ENCODE results near the gene TMUB1. TPM values are rescaled to one million over a fixed set of nuclear protein-coding genes. Genes with fewer than 3 reads are reported as not detected.

TMUB1 gene
- total and polyA plus RNA-seq, 9 of the 15 experiments (the other 6 are each of a cell fraction or from before 2014, with no cell fraction given): 0.14 to 241 (median 74.1) TPM

DNA sequence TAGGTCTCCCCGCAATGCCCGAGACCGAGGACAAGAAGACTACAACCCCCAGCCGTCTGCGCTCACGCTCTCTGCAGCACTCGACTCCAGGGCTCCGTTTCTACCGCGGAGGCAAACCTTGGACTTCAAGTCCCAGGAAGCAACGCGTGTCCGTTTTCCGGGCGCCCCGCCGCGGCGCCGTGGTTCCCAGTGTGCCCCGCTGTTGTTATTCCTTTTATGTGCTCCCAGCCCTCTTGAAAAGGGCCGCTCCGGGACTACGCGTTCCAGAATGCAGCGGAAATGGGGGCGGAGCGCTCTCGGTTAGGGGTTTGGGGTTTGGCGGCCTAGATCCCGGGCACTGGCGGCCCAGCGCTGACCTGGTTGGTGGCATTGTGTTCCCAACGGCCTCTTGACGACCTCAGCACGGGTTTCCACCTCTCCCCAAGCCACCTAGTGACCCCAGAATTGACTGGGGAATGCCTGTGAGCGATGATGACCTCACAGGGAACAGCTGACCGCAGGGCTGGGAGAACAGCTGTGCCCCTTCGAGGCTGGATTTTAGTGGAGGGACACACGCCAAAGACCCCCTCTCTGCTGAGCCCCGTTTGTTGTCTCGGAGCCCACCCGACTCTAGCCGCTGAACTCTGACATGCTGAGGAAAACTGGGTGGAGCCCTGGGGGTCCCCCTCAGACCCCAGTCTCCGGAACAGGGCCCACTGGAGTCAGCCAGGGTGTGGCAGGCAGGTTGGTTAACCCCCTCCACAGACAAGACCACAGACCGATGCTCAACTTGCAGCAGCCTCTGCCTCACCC is 25.1 kb downstream of the TMUB1 start (continued):
- TF ChIP-seq, protein P1, sequence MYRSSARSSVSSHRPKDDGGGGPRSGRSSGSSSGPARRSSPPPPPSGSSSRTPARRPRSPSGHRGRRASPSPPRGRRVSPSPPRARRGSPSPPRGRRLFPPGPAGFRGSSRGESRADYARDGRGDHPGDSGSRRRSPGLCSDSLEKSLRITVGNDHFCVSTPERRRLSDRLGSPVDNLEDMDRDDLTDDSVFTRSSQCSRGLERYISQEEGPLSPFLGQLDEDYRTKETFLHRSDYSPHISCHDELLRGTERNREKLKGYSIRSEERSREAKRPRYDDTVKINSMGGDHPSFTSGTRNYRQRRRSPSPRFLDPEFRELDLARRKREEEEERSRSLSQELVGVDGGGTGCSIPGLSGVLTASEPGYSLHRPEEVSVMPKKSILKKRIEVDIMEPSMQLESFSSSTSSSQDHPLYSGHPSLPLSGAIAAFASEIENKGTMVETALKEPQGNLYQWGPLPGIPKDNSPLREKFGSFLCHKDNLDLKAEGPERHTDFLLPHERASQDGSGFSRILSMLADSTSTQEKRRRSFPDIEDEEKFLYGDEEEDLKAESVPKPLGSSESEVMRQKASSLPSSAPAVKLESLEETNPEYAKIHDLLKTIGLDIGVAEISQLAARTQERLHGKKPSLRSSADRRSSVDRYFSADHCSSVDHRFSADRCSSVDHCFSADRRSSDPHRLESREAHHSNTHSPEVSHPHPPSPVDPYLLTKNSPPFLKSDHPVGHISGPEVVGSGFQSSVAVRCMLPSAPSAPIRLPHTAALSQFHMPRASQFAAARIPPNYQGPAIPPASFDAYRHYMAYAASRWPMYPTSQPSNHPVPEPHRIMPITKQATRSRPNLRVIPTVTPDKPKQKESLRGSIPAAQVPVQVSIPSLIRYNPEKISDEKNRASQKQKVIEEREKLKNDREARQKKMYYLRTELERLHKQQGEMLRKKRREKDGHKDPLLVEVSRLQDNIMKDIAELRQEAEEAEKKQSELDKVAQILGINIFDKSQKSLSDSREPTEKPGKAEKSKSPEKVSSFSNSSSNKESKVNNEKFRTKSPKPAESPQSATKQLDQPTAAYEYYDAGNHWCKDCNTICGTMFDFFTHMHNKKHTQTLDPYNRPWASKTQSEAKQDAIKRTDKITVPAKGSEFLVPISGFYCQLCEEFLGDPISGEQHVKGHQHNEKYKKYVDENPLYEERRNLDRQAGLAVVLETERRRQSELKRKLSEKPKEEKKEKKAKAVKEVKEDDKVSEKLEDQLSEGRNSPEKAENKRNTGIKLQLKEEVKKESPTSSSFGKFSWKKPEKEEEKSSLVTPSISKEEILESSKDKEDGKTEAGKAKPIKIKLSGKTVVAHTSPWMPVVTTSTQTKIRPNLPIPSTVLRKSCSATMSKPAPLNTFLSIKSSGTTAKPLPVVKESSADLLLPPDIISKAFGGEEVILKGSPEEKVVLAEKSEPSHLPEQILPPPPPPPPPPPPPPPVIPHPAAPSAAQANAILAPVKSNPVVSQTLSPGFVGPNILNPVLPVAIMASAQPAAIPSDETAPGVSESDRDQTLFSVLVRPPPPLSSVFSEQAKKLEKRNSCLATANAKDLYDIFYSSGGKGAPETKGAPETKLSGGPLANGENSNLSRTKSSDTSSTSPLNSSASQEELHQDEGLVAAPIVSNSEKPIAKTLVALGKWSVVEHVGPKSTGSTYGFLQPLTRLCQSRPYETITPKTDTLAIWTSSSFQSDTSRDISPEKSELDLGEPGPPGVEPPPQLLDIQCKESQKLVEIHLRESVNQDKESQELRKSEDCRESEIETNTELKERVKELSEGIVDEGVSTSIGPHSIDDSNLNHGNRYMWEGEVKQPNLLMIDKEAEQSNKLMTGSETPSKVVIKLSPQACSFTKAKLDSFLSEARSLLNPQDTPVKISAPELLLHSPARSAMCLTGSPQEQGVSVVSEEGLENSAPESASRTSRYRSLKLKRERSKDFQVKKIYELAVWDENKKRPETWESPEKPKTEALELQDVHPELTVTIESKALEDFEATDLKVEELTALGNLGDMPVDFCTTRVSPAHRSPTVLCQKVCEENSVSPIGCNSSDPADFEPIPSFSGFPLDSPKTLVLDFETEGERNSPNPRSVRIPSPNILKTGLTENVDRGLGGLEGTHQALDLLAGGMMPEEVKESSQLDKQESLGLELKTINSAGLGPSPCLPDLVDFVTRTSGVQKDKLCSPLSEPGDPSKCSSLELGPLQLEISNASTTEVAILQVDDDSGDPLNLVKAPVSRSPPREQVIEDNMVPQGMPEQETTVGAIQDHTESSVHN (IDR thresholded peaks at IDR 0.05; ENCODE audit: borderline replicate concordance in 1 of 2, low read depth in 1 of 2): peak in 1 of 2 experiments; percentile 94; a peak in 2 of 4 replicates
- TF ChIP-seq MYC (IDR thresholded peaks at IDR 0.05; ENCODE audit: low read depth, low read length) (peak; percentile 64; the same call in 1 of the 2 replicates), MYC (CRISPR knock-in tag; IDR thresholded peaks at IDR 0.05; ENCODE audit: borderline replicate concordance, low read depth) (peak; percentile 48; the same call in 1 of the 2 replicates), POLR2AphosphoS5 (IDR thresholded peaks at IDR 0.05; ENCODE audit: control insufficient read depth, insufficient read depth, low read depth, low read length) (0 out of 2 replicates have a peak, but pooled peaks have one; percentile 31), CREB3L1 (IDR thresholded peaks at IDR 0.05; ENCODE audit: borderline replicate concordance, low read depth) (peak; percentile 99), CTBP1 (IDR thresholded peaks at IDR 0.05; ENCODE audit: borderline replicate concordance) (peak; percentile 58; the same call in 1 of the 2 replicates)
- TF ChIP-seq, protein P2, sequence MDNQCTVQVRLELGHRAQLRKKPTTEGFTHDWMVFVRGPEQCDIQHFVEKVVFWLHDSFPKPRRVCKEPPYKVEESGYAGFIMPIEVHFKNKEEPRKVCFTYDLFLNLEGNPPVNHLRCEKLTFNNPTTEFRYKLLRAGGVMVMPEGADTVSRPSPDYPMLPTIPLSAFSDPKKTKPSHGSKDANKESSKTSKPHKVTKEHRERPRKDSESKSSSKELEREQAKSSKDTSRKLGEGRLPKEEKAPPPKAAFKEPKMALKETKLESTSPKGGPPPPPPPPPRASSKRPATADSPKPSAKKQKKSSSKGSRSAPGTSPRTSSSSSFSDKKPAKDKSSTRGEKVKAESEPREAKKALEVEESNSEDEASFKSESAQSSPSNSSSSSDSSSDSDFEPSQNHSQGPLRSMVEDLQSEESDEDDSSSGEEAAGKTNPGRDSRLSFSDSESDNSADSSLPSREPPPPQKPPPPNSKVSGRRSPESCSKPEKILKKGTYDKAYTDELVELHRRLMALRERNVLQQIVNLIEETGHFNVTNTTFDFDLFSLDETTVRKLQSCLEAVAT (IDR thresholded peaks at IDR 0.05): peak in 1 of 2 experiments; percentile 65; a peak in 1 of 4 replicates
- TF ChIP-seq, protein P3, sequence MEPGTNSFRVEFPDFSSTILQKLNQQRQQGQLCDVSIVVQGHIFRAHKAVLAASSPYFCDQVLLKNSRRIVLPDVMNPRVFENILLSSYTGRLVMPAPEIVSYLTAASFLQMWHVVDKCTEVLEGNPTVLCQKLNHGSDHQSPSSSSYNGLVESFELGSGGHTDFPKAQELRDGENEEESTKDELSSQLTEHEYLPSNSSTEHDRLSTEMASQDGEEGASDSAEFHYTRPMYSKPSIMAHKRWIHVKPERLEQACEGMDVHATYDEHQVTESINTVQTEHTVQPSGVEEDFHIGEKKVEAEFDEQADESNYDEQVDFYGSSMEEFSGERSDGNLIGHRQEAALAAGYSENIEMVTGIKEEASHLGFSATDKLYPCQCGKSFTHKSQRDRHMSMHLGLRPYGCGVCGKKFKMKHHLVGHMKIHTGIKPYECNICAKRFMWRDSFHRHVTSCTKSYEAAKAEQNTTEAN (CRISPR knock-in tag; IDR thresholded peaks at IDR 0.05): no peak

Measured in K562 (cell line).